Keratinocyte (primary cell): ENCODE measurements around the gene JAKMIP3.
"Not testable (repeated sequence)": the region's sequence is repeated elsewhere in the genome, so short reads cannot be mapped to it uniquely, and the experiment has no call there.

Experiments
- CTCF ChIP-seq, 3 experiments: IDR thresholded peaks in 1 of 3; conservative IDR thresholded peaks in 1 of 3; optimal IDR thresholded peaks in 1 of 3; 2 replicates in 2 of 3; 3 replicates in 1 of 3; pipeline versions ENCODE3 to v1.5.1; 2011; ENCODE audit warnings: low read length in 3 of 3, mild to moderate bottlenecking in 3 of 3, moderate library complexity in 2 of 3, control low read depth in 1 of 3, inconsistent platforms in 1 of 3; ENCODE audit not compliant: insufficient read depth in 2 of 3; ENCODE audit errors: extremely low read depth in 1 of 3
- EZH2 ChIP-seq: IDR thresholded peaks from one replicate; pipeline ENCODE4 v1.6.1; 2012; ENCODE audit warnings: inconsistent platforms, mild to moderate bottlenecking, low read length, moderate library complexity

GRCh38 chr10:132093236-132093635 is 27.5 kb downstream of the JAKMIP3 start:
- not testable (repeated sequence) for TF ChIP-seq CTCF (optimal IDR thresholded peaks at IDR 0.05 in 1 of 3, IDR thresholded peaks at IDR 0.05 in 1 of 3, conservative IDR thresholded peaks at IDR 0.05 in 1 of 3; ENCODE audit: extremely low read depth in 1 of 3, insufficient read depth in 2 of 3, low read length in 3 of 3); EZH2
